GM21786 (cell line): Measurements from ENCODE around the gene TEX22.

Experiments
- ATAC-seq: cut with Tn5 transposase; IDR thresholded peaks from one replicate; pipeline ENCODE4 v1.9.1; 2021; ENCODE audit not compliant: unreplicated experiment

TEX22 gene

DNA sequence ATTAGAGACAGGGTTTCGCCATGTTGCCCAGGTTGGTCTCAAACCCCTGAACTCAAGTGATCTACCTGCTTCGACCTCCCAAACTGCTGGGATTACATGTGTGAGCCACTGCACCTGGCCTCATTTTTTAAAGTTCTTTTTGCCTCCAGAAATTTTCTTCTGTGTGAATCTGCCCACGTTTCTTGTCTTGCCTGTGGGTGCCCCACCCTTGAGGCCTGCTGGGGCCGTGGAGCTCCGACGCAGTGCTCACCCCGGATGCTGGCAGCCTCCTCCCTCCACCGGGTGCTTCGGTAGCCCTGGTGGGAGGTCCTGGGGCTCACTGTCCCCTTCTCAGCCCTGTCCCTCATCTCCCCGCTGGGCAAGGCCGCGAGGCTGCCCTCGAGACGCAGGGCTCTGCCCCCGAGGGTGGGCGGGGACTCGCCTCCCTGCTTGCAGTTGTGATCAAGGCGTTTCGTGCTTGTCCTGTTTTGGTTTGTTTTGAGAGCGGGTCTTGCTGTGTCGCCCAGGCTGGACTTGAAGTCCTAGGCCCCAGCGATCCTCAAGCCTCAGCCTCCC, 56.8 kb downstream of the TEX22 start:
- no peak for ATAC-seq

DNA sequence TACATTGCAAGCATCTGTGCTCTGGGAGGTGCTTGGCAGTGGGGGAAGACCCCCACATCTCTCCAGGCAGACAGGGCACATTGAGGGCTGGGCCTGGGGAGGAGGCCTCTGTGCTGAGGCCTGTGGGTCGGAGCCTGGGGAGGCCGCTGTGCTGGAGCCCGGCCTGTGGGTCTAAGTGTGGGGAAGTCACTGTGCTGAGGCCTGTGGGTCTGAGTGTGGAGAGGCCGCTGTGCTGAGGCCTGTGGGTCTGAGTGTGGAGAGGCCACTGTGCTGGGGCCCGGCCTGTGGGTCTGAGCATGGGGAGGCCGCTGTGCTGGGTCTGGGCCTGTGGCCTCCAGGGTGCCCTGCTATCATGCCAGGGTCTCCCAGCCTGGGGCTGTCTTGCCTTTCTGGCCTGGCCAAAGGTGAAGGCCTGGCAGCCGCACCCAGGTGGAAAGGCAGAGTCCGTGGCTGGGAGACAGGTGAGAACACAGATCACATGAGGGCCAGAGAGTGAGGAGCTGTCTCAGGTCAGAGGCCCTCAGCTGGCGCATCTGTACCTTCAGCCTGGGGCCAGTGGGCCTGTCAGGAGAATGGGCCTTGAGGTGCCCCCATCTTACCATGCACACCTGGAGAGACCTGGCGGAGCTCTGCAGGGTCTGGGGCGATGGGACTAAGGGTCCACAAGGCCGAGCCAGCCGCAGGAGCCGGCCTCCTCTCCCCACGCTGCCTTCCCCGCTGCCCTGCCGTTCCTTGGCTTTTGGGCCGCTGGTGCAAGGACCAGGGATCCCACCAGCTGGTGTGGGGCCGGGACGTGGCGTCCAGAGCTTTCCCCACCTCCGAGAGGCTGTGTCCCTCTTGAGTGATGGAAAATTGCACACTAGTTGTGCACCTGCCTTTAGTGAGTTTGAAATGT, 57.7 kb downstream of the TEX22 start:
- ATAC-seq = no peak

DNA sequence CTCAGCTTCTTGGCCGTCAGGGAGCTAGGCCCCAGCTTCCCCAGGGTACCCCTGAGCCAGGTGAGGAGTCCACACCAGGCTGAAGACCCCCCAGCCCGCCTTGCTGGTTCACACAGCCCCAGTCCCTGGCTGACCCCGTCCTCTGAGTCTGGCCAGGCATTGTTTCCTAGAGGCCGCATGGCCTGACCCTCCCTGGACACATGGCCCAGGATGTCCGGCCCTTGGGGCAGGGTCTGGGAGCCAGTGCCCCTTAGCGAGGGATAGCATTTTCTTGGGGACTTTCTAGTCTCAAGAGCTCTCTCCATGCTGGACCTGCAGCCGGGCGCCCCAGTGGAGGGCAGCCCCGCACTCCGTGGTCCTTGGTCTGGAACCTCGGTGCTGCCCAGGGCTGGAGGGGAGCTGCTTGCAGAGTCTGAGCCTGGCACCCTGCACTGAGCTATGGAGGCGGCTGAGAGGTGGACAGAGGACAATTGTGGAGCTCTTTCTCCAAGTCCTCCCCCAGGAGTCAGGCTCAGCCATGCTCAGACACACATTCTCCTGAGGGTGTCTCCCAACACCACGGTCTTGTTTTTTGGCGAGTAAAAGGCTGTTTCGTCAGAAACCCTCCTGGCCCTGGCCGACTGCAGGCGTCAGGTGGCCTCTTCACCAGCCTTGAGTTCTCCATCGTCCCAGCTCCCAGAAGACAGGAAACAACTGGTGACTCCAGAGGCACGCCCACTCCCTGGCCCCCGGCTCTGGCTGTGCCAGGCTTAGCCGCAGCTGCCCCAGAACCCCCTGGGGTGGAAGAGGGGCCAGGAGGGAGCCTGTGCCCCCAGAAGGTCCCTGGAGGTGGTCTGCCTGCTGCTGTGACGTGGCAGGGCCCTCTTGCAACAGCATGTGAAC, 58.6 kb downstream of the TEX22 start:
- ATAC-seq = no peak

DNA sequence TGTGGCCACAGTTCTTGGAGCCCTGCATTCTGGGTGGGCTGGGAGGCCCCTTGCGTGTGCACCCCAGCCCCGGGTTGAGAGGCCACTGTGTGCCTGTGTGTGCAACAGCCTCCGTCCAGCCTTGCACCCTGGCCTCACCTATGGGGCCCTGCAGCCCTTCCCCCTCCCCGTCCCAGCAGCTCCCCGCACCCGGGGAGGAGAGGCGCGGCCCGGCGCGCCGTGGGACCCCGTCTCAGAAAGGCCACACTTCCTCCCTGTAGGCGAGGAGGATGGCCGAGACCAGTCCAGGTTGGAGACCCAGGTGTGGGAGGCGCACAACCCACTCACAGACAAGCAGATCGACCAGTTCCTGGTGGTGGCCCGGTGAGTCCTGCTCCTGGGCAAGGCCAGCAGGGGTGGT, 59.7 kb downstream of the TEX22 start:
- no peak for ATAC-seq

DNA sequence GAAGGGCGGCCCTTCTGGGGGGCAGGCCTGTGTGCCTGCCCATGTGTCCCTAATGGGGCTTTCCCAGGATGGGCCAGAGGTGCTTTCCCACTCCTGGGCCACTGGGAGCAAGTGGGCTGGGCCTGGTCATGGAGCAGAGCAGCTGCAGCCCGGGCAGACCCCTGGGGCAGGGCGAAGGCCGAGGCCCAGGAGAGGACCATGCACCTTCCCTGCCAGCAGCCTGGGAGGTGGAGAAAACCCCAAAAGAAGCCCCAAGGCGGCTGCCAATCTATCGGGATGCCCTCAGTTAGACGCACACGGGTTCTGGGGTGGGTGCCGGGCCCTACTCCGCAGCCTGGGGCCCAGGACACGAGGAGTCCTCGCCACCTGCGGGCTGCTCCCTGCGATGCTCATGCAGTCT, 60.2 kb downstream of the TEX22 start:
- no peak for ATAC-seq

DNA sequence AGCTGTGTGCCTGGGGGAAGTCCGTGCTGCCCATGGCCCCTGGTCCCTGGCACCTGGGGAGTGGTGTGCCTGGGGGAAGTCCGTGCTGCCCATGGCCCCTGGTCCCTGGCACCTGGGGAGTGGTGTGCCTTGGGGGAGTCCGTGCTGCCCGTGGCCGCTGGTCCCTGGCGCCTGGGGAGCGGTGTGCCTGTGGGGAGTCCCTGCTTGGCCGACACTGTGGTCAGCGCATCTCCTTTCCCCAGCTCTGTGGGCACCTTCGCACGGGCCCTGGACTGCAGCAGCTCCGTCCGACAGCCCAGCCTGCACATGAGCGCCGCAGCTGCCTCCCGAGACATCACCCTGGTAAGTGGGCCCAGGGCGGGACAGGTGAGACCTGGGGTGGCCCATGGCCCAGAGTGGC, 61.8 kb downstream of the TEX22 start:
- no peak for ATAC-seq

DNA sequence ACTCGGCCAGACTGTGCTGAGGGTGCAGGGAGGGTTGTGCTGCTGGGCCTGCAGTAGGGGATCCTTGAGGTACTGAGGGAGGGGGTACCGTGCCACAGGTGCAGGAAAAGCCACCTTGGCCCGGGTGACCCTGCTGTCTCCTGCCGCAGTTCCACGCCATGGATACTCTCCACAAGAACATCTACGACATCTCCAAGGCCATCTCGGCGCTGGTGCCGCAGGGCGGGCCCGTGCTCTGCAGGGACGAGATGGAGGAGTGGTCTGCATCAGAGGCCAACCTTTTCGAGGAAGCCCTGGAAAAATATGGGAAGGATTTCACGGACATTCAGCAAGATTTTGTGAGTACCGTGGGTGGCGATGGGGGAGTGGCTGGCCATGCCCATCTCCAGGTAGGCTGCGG, 62.3 kb downstream of the TEX22 start:
- ATAC-seq = no peak

DNA sequence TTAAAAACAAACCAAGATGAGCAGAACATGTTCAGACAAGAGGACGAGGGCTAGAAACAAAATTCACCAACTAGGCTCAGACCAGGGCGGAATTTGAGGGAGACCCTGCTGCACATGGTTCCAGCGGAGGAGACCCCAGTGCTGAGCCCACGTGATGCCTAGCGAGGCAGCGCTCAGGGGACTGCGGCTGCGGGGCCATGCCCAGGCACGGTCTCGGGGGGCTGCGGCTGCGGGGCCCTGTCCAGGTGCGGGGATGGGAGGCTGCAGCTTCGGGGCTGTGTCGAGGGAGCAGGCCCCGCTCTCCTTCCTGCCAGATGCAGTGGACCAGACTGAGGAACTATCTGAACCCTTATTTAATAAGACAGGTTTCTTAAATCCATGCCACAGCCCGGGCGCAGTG, 63.6 kb downstream of the TEX22 start:
- no peak for ATAC-seq
